ENCODE data around the gene DMAP1.

The DMAP1 gene

DNA sequence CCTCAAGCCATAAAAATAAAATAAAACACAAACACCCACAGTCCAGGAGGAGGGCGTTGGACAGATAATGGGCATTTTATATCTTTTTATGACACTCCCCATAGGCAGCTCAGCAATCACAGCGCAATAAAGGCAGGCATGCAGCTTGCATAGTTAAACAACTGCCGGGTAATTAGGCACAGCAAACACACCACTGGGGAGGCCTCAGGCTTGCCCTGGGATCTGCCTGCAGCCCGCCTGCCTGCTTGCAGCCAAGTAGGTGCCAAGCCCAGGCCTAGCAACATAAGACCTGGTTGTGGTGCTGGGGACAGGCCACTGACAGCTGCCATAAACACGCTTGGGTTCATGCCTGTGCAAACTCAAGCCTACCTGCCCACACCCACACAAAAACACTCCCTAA is 54.2 kb downstream of the DMAP1 start:
- H3K27me3 ChIP-seq (replicated peaks; ENCODE audit: insufficient read depth, low read length): no peaks in the 10 kb centered on the region
- no peak for DNase-seq
- H3F3A ChIP-seq (ENCODE audit: insufficient read depth, low read length): no peaks in the 10 kb centered on the region
- no peak for TF ChIP-seq EZH2phosphoT487 (IDR thresholded peaks at IDR 0.05; ENCODE audit: low read length)
- TF ChIP-seq EZH2 (optimal IDR thresholded peaks at IDR 0.05; ENCODE audit: low read depth, low read length): no peak
- TF ChIP-seq, protein P1, sequence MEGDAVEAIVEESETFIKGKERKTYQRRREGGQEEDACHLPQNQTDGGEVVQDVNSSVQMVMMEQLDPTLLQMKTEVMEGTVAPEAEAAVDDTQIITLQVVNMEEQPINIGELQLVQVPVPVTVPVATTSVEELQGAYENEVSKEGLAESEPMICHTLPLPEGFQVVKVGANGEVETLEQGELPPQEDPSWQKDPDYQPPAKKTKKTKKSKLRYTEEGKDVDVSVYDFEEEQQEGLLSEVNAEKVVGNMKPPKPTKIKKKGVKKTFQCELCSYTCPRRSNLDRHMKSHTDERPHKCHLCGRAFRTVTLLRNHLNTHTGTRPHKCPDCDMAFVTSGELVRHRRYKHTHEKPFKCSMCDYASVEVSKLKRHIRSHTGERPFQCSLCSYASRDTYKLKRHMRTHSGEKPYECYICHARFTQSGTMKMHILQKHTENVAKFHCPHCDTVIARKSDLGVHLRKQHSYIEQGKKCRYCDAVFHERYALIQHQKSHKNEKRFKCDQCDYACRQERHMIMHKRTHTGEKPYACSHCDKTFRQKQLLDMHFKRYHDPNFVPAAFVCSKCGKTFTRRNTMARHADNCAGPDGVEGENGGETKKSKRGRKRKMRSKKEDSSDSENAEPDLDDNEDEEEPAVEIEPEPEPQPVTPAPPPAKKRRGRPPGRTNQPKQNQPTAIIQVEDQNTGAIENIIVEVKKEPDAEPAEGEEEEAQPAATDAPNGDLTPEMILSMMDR (IDR thresholded peaks at IDR 0.05; ENCODE audit: low read length): no peak
- no peak overlapping the region for H3K4me2 ChIP-seq (ENCODE audit: low read depth, low read length)
- no peaks in the 10 kb centered on the region for H4K20me1 ChIP-seq (ENCODE audit: insufficient read depth, low read length)
- H3K4me1 ChIP-seq (ENCODE audit: low read length): no peaks in the 10 kb centered on the region
- H3K9me3 ChIP-seq (replicated peaks; ENCODE audit: insufficient read depth, low read length): no peaks in the 10 kb centered on the region
- no peaks in the 10 kb centered on the region for H3K9me2 ChIP-seq (replicated peaks; ENCODE audit: insufficient read depth, low read length)
- no peak overlapping the region for H3K4me3 ChIP-seq (ENCODE audit: low read length)
- H3K79me2 ChIP-seq (ENCODE audit: low read length): no peaks in the 10 kb centered on the region
- H2AFZ ChIP-seq (ENCODE audit: low read length): no peak overlapping the region
- H3K36me3 ChIP-seq (replicated peaks; ENCODE audit: insufficient read depth, low read length): no peaks in the 10 kb centered on the region
- no peak overlapping the region for H3K9ac ChIP-seq (ENCODE audit: low read length)
- H3K27ac ChIP-seq (ENCODE audit: low read length): no peak overlapping the region

DNA sequence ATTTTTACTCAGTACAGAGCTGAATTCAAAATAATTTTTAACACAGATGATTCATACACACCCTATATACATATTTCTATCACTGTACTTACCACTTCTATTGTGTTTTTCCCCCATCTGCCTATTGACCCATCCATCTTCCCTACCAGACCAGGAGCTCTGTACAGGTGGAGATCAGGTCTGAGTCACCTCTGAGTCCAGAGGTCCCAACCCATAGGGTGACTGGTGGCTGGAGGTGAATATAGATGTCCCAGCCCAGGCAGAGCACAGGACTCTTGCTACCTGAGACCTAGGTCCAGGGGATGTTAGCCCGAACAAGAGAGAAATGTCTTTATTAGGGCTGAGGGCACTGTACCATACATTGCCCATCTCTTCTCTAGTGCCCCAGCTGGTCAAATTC is 54.8 kb downstream of the DMAP1 start:
- Histone ChIP-seq H3K9me3 (replicated peaks; ENCODE audit: insufficient read depth, low read length) (no peaks in the 10 kb centered on the region), H3K27ac (ENCODE audit: low read length) (no peak overlapping the region), H3K4me3 (ENCODE audit: low read length) (no peak overlapping the region), H3K27me3 (replicated peaks; ENCODE audit: insufficient read depth, low read length) (no peaks in the 10 kb centered on the region), H3K9me2 (replicated peaks; ENCODE audit: insufficient read depth, low read length) (no peaks in the 10 kb centered on the region), H3K79me2 (ENCODE audit: low read length) (no peaks in the 10 kb centered on the region), H2AFZ (ENCODE audit: low read length) (no peak overlapping the region), H3K36me3 (replicated peaks; ENCODE audit: insufficient read depth, low read length) (no peaks in the 10 kb centered on the region), H3K4me1 (ENCODE audit: low read length) (no peaks in the 10 kb centered on the region), H3K9ac (ENCODE audit: low read length) (no peak overlapping the region), H3F3A (ENCODE audit: insufficient read depth, low read length) (no peaks in the 10 kb centered on the region), H4K20me1 (ENCODE audit: insufficient read depth, low read length) (no peaks in the 10 kb centered on the region), H3K4me2 (ENCODE audit: low read depth, low read length) (no peak overlapping the region)
- DNase-seq: no peak
- no peak for TF ChIP-seq EZH2phosphoT487 (IDR thresholded peaks at IDR 0.05; ENCODE audit: low read length)
- TF ChIP-seq, protein P1 (IDR thresholded peaks at IDR 0.05; ENCODE audit: low read length): no peak
- TF ChIP-seq EZH2 (optimal IDR thresholded peaks at IDR 0.05; ENCODE audit: low read depth, low read length): no peak

Data from MM.1S (cell line).